Measurements from ENCODE around the gene DIP2A.

The DIP2A gene

GRCh38 chr21:46540087-46540710 lies 81.5 kb downstream of the DIP2A start:
- no peaks in the 10 kb centered on the region for H3K27me3 ChIP-seq (ENCODE audit: insufficient read depth, low read length)
- H2AFZ ChIP-seq (ENCODE audit: low read depth, low read length) = no peak overlapping the region
- H3K9me3 ChIP-seq (ENCODE audit: low read length) = no peaks in the 10 kb centered on the region
- peaks cover 84% of the 10 kb centered on the region for H3K36me3 ChIP-seq (ENCODE audit: insufficient read depth, low read length)
- H3K4me1 ChIP-seq (ENCODE audit: insufficient read depth, low read length) = no peaks in the 10 kb centered on the region
- H3K4me3 ChIP-seq (ENCODE audit: low read length) = no peak overlapping the region

- Histone ChIP-seq H3K27me3 (ENCODE audit: insufficient read depth, low read length) (no peaks in the 10 kb centered on the region), H3K4me1 (ENCODE audit: insufficient read depth, low read length) (no peaks in the 10 kb centered on the region), H3K36me3 (ENCODE audit: insufficient read depth, low read length) (peaks cover 87% of the 10 kb centered on the region), H3K4me3 (ENCODE audit: low read length) (no peak overlapping the region), H2AFZ (ENCODE audit: low read depth, low read length) (no peak overlapping the region), H3K9me3 (ENCODE audit: low read length) (peaks cover 6% of the 10 kb centered on the region)
These were observed 84.0 kb downstream of the DIP2A start for GRCh38 chr21:46542588-46543124.

GRCh38 chr21:46543306-46543705 lies 84.6 kb downstream of the DIP2A start:
- H3K4me1 ChIP-seq (ENCODE audit: insufficient read depth, low read length) = no peaks in the 10 kb centered on the region
- H3K36me3 ChIP-seq (ENCODE audit: insufficient read depth, low read length) = peaks cover 89% of the 10 kb centered on the region
- H3K4me3 ChIP-seq (ENCODE audit: low read length) = no peak overlapping the region
- H3K9me3 ChIP-seq (ENCODE audit: low read length) = peaks cover 12% of the 10 kb centered on the region
- no peak overlapping the region for H2AFZ ChIP-seq (ENCODE audit: low read depth, low read length)
- H3K27me3 ChIP-seq (ENCODE audit: insufficient read depth, low read length) = no peaks in the 10 kb centered on the region

DNA sequence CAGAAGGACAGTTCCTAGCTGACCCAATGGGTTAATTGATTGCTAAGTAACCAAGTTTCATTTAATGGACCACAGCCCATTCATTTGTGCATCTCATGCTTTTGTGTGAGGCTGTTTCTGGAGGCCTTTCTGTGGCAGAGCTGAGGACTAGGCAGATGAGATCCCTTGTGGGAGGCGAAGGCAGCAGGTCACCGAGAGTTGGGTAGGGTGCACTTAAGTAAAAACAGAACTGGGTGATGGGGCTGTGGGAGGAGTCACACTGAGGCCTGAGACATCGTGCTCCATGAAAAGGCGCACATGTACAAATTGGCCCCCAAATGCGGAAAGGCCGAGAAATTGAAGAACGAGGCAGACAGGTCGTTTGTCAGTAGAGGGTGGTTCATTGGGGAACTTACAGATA lies 85.3 kb downstream of the DIP2A start:
- Histone ChIP-seq H3K4me3 (ENCODE audit: low read length) (no peak overlapping the region), H3K36me3 (ENCODE audit: insufficient read depth, low read length) (peaks cover 89% of the 10 kb centered on the region)

DNA sequence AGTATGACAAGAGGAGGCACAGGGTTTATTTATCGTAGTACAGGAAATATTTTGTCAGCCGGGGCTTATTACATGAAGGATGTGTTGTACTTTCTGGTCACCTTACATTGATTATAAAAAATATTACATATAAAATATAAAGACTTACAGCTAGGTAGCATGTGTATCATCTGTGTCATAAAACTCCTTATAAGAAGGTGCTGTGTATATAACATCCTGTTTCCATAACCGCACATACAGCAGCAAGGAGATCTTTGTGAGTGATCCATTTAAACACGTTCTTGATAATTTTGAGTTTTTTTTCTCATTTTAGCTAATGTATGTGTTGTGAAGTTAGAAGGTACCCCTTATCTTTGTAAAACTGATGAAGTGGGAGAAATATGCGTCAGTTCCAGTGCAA lies 86.1 kb downstream of the DIP2A start:
- H2AFZ ChIP-seq (ENCODE audit: low read depth, low read length) = no peak overlapping the region
- H3K36me3 ChIP-seq (ENCODE audit: insufficient read depth, low read length) = peaks cover 88% of the 10 kb centered on the region
- peaks cover 15% of the 10 kb centered on the region for H3K9me3 ChIP-seq (ENCODE audit: low read length)
- no peaks in the 10 kb centered on the region for H3K4me1 ChIP-seq (ENCODE audit: insufficient read depth, low read length)
- H3K4me3 ChIP-seq (ENCODE audit: low read length) = no peak overlapping the region
- no peaks in the 10 kb centered on the region for H3K27me3 ChIP-seq (ENCODE audit: insufficient read depth, low read length)

More for the DNA sequence above, 85.3 kb downstream of the DIP2A start:
- H3K4me1 ChIP-seq (ENCODE audit: insufficient read depth, low read length) = no peaks in the 10 kb centered on the region
- H3K9me3 ChIP-seq (ENCODE audit: low read length) = peaks cover 15% of the 10 kb centered on the region
- no peaks in the 10 kb centered on the region for H3K27me3 ChIP-seq (ENCODE audit: insufficient read depth, low read length)
- no peak overlapping the region for H2AFZ ChIP-seq (ENCODE audit: low read depth, low read length)

DNA sequence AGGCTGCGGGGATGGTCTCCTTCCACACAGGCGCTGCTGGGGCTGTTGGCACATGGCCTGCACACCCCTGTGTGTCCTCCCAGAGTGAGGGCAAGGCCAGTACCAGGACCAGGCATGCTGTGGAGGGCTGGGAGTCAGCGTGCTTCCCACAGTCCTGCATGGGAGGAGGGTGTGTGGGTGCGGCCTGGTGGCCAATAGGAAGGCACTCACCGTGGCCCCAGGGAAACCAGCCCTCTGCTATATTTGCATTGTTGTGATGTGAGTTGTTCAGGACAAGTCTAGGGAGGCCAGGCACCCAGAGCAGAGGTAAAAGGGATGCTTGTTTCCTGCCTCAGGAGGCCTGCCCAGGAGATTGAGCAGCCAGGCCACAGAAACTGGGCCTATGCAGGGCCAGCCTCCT lies 86.7 kb downstream of the DIP2A start:
- peaks cover 15% of the 10 kb centered on the region for H3K9me3 ChIP-seq (ENCODE audit: low read length)
- no peak overlapping the region for H2AFZ ChIP-seq (ENCODE audit: low read depth, low read length)
- no peaks in the 10 kb centered on the region for H3K27me3 ChIP-seq (ENCODE audit: insufficient read depth, low read length)
- H3K4me3 ChIP-seq (ENCODE audit: low read length) = no peak overlapping the region
- peaks cover 86% of the 10 kb centered on the region for H3K36me3 ChIP-seq (ENCODE audit: insufficient read depth, low read length)
- H3K4me1 ChIP-seq (ENCODE audit: insufficient read depth, low read length) = no peaks in the 10 kb centered on the region

DNA sequence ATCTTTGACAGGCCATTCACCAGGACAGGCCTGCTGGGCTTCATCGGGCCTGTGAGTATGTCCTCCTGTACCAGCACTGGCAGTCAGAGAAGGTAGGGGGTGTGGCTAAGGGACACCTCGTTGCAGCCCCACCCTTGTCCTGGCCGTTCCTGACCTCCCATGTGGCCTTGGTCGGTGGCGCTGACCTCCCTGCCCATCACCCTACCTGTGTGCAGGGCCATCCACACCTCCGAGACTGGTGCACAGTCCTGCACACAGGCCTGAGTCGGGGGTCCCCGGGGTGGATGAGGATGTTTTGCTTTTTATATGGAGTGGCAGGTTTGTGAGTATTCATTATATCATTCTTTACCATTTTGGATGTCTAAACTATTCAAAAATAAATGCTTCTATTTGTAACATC lies 87.2 kb downstream of the DIP2A start:
- Histone ChIP-seq H3K9me3 (ENCODE audit: low read length) (peaks cover 15% of the 10 kb centered on the region), H3K27me3 (ENCODE audit: insufficient read depth, low read length) (no peaks in the 10 kb centered on the region), H2AFZ (ENCODE audit: low read depth, low read length) (no peak overlapping the region), H3K4me1 (ENCODE audit: insufficient read depth, low read length) (no peaks in the 10 kb centered on the region), H3K4me3 (ENCODE audit: low read length) (no peak overlapping the region), H3K36me3 (ENCODE audit: insufficient read depth, low read length) (peaks cover 90% of the 10 kb centered on the region)

- no peaks in the 10 kb centered on the region for H3K4me1 ChIP-seq (ENCODE audit: insufficient read depth, low read length)
- peaks cover 15% of the 10 kb centered on the region for H3K9me3 ChIP-seq (ENCODE audit: low read length)
- no peaks in the 10 kb centered on the region for H3K27me3 ChIP-seq (ENCODE audit: insufficient read depth, low read length)
- H3K36me3 ChIP-seq (ENCODE audit: insufficient read depth, low read length) = peaks cover 89% of the 10 kb centered on the region
- H3K4me3 ChIP-seq (ENCODE audit: low read length) = no peak overlapping the region
- no peak overlapping the region for H2AFZ ChIP-seq (ENCODE audit: low read depth, low read length)
These were observed 88.1 kb downstream of the DIP2A start for GRCh38 chr21:46546799-46547198.

- H3K27me3 ChIP-seq (ENCODE audit: insufficient read depth, low read length) = no peaks in the 10 kb centered on the region
- no peak overlapping the region for H2AFZ ChIP-seq (ENCODE audit: low read depth, low read length)
- peaks cover 15% of the 10 kb centered on the region for H3K9me3 ChIP-seq (ENCODE audit: low read length)
- peaks cover 92% of the 10 kb centered on the region for H3K36me3 ChIP-seq (ENCODE audit: insufficient read depth, low read length)
- H3K4me1 ChIP-seq (ENCODE audit: insufficient read depth, low read length) = no peaks in the 10 kb centered on the region
- H3K4me3 ChIP-seq (ENCODE audit: low read length) = no peak overlapping the region
These were observed 91.0 kb downstream of the DIP2A start for GRCh38 chr21:46549650-46550049.

- H2AFZ ChIP-seq (ENCODE audit: low read depth, low read length) = no peak overlapping the region
- no peaks in the 10 kb centered on the region for H3K27me3 ChIP-seq (ENCODE audit: insufficient read depth, low read length)
- peaks cover 15% of the 10 kb centered on the region for H3K9me3 ChIP-seq (ENCODE audit: low read length)
- peaks cover 93% of the 10 kb centered on the region for H3K36me3 ChIP-seq (ENCODE audit: insufficient read depth, low read length)
- H3K4me3 ChIP-seq (ENCODE audit: low read length) = no peak overlapping the region
- no peaks in the 10 kb centered on the region for H3K4me1 ChIP-seq (ENCODE audit: insufficient read depth, low read length)
These were observed 91.6 kb downstream of the DIP2A start for GRCh38 chr21:46550116-46550941.

GRCh38 chr21:46551636-46552241 lies 93.0 kb downstream of the DIP2A start:
- Histone ChIP-seq H3K36me3 (ENCODE audit: insufficient read depth, low read length) (peaks cover 89% of the 10 kb centered on the region), H2AFZ (ENCODE audit: low read depth, low read length) (no peak overlapping the region)

DNA sequence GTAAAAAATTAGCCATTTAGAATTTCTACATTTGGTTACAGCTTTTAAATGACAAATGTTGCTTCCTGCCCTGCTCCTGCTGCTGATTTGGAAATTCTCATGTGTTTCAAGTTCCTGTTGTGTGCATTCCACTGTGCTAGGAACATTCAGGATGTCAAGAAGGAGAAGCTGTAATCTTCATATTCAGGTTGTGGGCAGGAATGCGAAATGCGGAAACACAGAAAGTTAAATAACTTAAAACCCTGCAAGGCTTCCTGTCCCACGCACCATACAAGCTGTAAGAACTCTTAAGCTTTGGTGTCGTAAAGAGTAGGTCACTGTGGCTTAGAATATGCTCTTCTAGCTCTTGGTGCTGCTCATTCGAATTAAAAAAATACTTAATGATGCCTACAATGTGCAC lies 93.6 kb downstream of the DIP2A start:
- Histone ChIP-seq H3K27me3 (ENCODE audit: insufficient read depth, low read length) (no peaks in the 10 kb centered on the region), H3K4me1 (ENCODE audit: insufficient read depth, low read length) (no peaks in the 10 kb centered on the region), H2AFZ (ENCODE audit: low read depth, low read length) (no peak overlapping the region), H3K9me3 (ENCODE audit: low read length) (peaks cover 9% of the 10 kb centered on the region), H3K4me3 (ENCODE audit: low read length) (no peak overlapping the region), H3K36me3 (ENCODE audit: insufficient read depth, low read length) (peaks cover 89% of the 10 kb centered on the region)

More at GRCh38 chr21:46551636-46552241, 93.0 kb downstream of the DIP2A start:
- no peaks in the 10 kb centered on the region for H3K27me3 ChIP-seq (ENCODE audit: insufficient read depth, low read length)
- H3K4me3 ChIP-seq (ENCODE audit: low read length) = no peak overlapping the region
- H3K9me3 ChIP-seq (ENCODE audit: low read length) = peaks cover 9% of the 10 kb centered on the region
- no peaks in the 10 kb centered on the region for H3K4me1 ChIP-seq (ENCODE audit: insufficient read depth, low read length)

- H3K36me3 ChIP-seq (ENCODE audit: insufficient read depth, low read length) = peaks cover 90% of the 10 kb centered on the region
- H2AFZ ChIP-seq (ENCODE audit: low read depth, low read length) = no peak overlapping the region
These were observed 94.2 kb downstream of the DIP2A start for GRCh38 chr21:46552865-46553379.

More at GRCh38 chr21:46552865-46553379, 94.2 kb downstream of the DIP2A start:
- peaks cover 7% of the 10 kb centered on the region for H3K9me3 ChIP-seq (ENCODE audit: low read length)
- H3K27me3 ChIP-seq (ENCODE audit: insufficient read depth, low read length) = no peaks in the 10 kb centered on the region
- no peak overlapping the region for H3K4me3 ChIP-seq (ENCODE audit: low read length)
- no peaks in the 10 kb centered on the region for H3K4me1 ChIP-seq (ENCODE audit: insufficient read depth, low read length)

Measured in neuron (in vitro differentiated cells).